ENCODE measurements around the gene NPPB.

- TF ChIP-seq CTCF (IDR thresholded peaks at IDR 0.05) = no peak
- TF ChIP-seq POLR2A (IDR thresholded peaks at IDR 0.05) = no peak
Observed at GRCh38 chr1:11833497-11833896, 25.2 kb downstream of the NPPB start.

Measured in prostate gland (tissue), 2 donors.